ENCODE measurements around the gene AGAP1. TPM values are rescaled to one million over a fixed set of nuclear protein-coding genes. Genes with fewer than 3 reads are reported as not detected.
A peak's percentile ranks its signal among the peaks of the same experiment; 100 is the strongest.

AGAP1 gene
- total and polyA plus RNA-seq, 8 donors: 5.0 to 27.6 (median 17.4) TPM

DNA sequence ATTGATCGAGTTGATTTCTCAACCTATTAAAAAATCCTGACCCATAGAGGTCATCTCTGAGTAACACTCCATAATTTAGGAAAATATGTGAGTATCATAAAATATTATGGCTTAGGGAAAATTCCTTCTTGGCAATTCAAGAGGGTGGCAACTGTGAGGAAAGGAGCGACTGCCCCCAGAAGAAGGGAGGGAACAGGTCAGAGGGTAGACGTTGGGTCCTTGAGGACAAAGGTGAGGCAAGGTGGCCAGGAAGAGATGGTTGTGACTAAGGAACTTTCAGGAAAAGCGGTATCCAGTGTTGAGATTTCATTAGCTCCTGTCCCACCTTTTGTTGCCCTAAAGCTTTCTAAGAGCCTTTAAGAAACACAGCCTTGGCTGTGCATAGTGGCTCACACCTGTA lies 10.5 kb upstream of the AGAP1 start:
- no peaks in the 10 kb centered on the region for H3K27me3 ChIP-seq
- no peaks in the 10 kb centered on the region for H3K9me3 ChIP-seq
- DNase-seq: no peak
- no peak for TF ChIP-seq CTCF (IDR thresholded peaks at IDR 0.05)
- H3K4me3 ChIP-seq: no peak overlapping the region
- no peak overlapping the region for H3K27ac ChIP-seq
- 65 to 67% methylated on average over 4 of the region's 4 CpGs for WGBS, 2 donors
- H3K36me3 ChIP-seq: no peaks in the 10 kb centered on the region
- H3K4me1 ChIP-seq: peaks cover 7 to 9% (median 9%) of the 10 kb centered on the region in 3 donors
- ATAC-seq: no peak
- FAIRE-seq: no peak
- intact Hi-C loops (cut with DNase I): no loop called here

GRCh38 chr2:235485362-235485761 lies 8.5 kb upstream of the AGAP1 start:
- Histone ChIP-seq H3K27me3 (no peaks in the 10 kb centered on the region), H3K27ac (no peak overlapping the region), H3K36me3 (no peaks in the 10 kb centered on the region), H3K9me3 (no peaks in the 10 kb centered on the region), H3K4me3 (no peak overlapping the region), H3K4me1 (no peaks in the 10 kb centered on the region)
- FAIRE-seq: no peak
- intact Hi-C loops (cut with DNase I): no loop called here
- 85 to 92% methylated on average over 5 of the region's 5 CpGs for WGBS, 2 donors
- ATAC-seq: no peak
- no peak for TF ChIP-seq CTCF (IDR thresholded peaks at IDR 0.05)
- DNase-seq: no peak

GRCh38 chr2:235486729-235487128 lies 7.1 kb upstream of the AGAP1 start:
- no peaks in the 10 kb centered on the region for H3K9me3 ChIP-seq
- WGBS, 2 donors: 58 to 70% methylated on average over 1 of the region's 1 CpG
- ATAC-seq (no peak), DNase-seq (no peak), FAIRE-seq (no peak)
- H3K4me1 ChIP-seq: no peaks in the 10 kb centered on the region
- no peaks in the 10 kb centered on the region for H3K36me3 ChIP-seq
- intact Hi-C loops (cut with DNase I): no loop called here
- H3K27me3 ChIP-seq: no peaks in the 10 kb centered on the region
- no peak for TF ChIP-seq CTCF (IDR thresholded peaks at IDR 0.05)
- no peak overlapping the region for H3K4me3 ChIP-seq
- no peak overlapping the region for H3K27ac ChIP-seq

- no peak overlapping the region for H3K4me3 ChIP-seq
- no peak for FAIRE-seq
- intact Hi-C loops (cut with DNase I): loop anchor here in 1 of 3 donors (10.0 kb wide), 1 partner anchor 355 kb away; no protein-coding TSS in a partner anchor
- H3K4me1 ChIP-seq: no peaks in the 10 kb centered on the region
- WGBS, 2 donors: 85 to 93% methylated on average over 2 of the region's 2 CpGs
- no peak for ATAC-seq
- DNase-seq: no peak
- no peak for TF ChIP-seq CTCF (IDR thresholded peaks at IDR 0.05)
- no peaks in the 10 kb centered on the region for H3K27me3 ChIP-seq
- H3K36me3 ChIP-seq: no peaks in the 10 kb centered on the region
- H3K9me3 ChIP-seq: no peaks in the 10 kb centered on the region
- no peak overlapping the region for H3K27ac ChIP-seq
These were observed 3.9 kb upstream of the AGAP1 start for GRCh38 chr2:235489897-235490296.

- no peak for TF ChIP-seq CTCF (IDR thresholded peaks at IDR 0.05)
- 39 to 45% methylated on average over 27 of the region's 27 CpGs for WGBS, 2 donors
- H3K4me1 ChIP-seq: no peaks in the 10 kb centered on the region
- intact Hi-C loops (cut with DNase I): loop anchor here in 1 of 3 donors (10.0 kb wide), 1 partner anchor 358 kb away; no protein-coding TSS in a partner anchor
- DNase-seq (peak in 4 of 6 donors; percentile 18 to 63 (median 50)), FAIRE-seq (no peak), ATAC-seq (no peak)
- H3K36me3 ChIP-seq: no peaks in the 10 kb centered on the region
- no peaks in the 10 kb centered on the region for H3K27me3 ChIP-seq
- peak overlapping the region; percentile 37 to 83 (median 80) for H3K27ac ChIP-seq
- H3K9me3 ChIP-seq: no peaks in the 10 kb centered on the region
- H3K4me3 ChIP-seq: peak overlapping the region in 2 of 4 donors; percentile 66 to 67
These were observed 946 bp upstream of the AGAP1 start for GRCh38 chr2:235492850-235493344.
